ENCODE results near the gene COL5A1. TPM values are rescaled to one million over a fixed set of nuclear protein-coding genes. Genes with fewer than 3 reads are reported as not detected.

The COL5A1 gene
- total and polyA plus RNA-seq, 2 experiments from 2014 or later: 2.5 to 13.1 TPM

GRCh38 chr9:134846187-134846586 is 204.6 kb downstream of the COL5A1 start:
- peaks cover 4% of the 10 kb centered on the region for H3K27me3 Mint-ChIP-seq (ENCODE audit: insufficient read depth, low read depth, poor library complexity)
- no peaks in the 10 kb centered on the region for H3K4me1 Mint-ChIP-seq
- H3K79me2 ChIP-seq (replicated peaks; ENCODE audit: insufficient read depth): no peaks in the 10 kb centered on the region
- H3K4me3 Mint-ChIP-seq: no peak overlapping the region
- no peaks in the 10 kb centered on the region for H3K36me3 ChIP-seq (ENCODE audit: insufficient read depth)
- H2AFZ ChIP-seq: no peak overlapping the region
- no peak overlapping the region for H3K4me3 ChIP-seq
- H4K20me1 ChIP-seq (replicated peaks; ENCODE audit: insufficient read depth): no peaks in the 10 kb centered on the region
- H3K4me1 ChIP-seq (ENCODE audit: insufficient read depth): no peaks in the 10 kb centered on the region
- H3K4me2 ChIP-seq: no peak overlapping the region
- H3K27me3 ChIP-seq (ENCODE audit: insufficient read depth): no peaks in the 10 kb centered on the region
- no peak for DNase-seq (ENCODE audit: low spot score)
- no peaks in the 10 kb centered on the region for H3F3A ChIP-seq (replicated peaks; ENCODE audit: low read depth)
- no peak overlapping the region for H3K27ac Mint-ChIP-seq
- no peak for ATAC-seq
- H3K9me2 ChIP-seq (ENCODE audit: insufficient read depth): no peaks in the 10 kb centered on the region
- H3K36me3 Mint-ChIP-seq (ENCODE audit: low read depth): no peaks in the 10 kb centered on the region; the same call in 1 of the 3 replicates
- TF ChIP-seq EZH2 (IDR thresholded peaks at IDR 0.05; ENCODE audit: low read depth, unreplicated experiment) (no peak), CTCF (conservative IDR thresholded peaks at IDR 0.05; ENCODE audit: low read depth in 2 of 2) (no peak), STAT1 (IDR thresholded peaks at IDR 0.05; ENCODE audit: unreplicated experiment) (no peak), ZNF462 (CRISPR knock-in tag; IDR thresholded peaks at IDR 0.05) (no peak), JUNB (IDR thresholded peaks at IDR 0.05; ENCODE audit: unreplicated experiment) (no peak), EZH2phosphoT487 (IDR thresholded peaks at IDR 0.05; ENCODE audit: unreplicated experiment) (no peak), REST (IDR thresholded peaks at IDR 0.05; ENCODE audit: unreplicated experiment) (no peak), NANOG (IDR thresholded peaks at IDR 0.05; ENCODE audit: borderline replicate concordance) (no peak), POLR2AphosphoS5 (IDR thresholded peaks at IDR 0.05; ENCODE audit: low read depth) (no peak), ETS1 (IDR thresholded peaks at IDR 0.05) (no peak), ZNF331 (CRISPR knock-in tag; IDR thresholded peaks at IDR 0.05; ENCODE audit: low read depth) (no peak), ZNF114 (CRISPR knock-in tag; IDR thresholded peaks at IDR 0.05) (no peak), CREB1 (CRISPR knock-in tag; IDR thresholded peaks at IDR 0.05; ENCODE audit: low read depth) (no peak)
- no peaks in the 10 kb centered on the region; the same call in 1 of the 3 replicates for H3K9me3 Mint-ChIP-seq
- H3K27ac ChIP-seq (ENCODE audit: low read depth): no peak overlapping the region

All from GM23338 (cell line).